Fibroblast of lung (primary cell): Measurements from ENCODE around the gene OTOS.

ENCODE experiments used
- EZH2 ChIP-seq: IDR thresholded peaks from 2 replicates; pipeline ENCODE4 v1.5.1; 2012; ENCODE audit warnings: low read length, control low read depth, mild to moderate bottlenecking; ENCODE audit errors: missing control alignments
- TF ChIP-seq, protein P1 (sequence below), 2 donors: IDR thresholded peaks in 1 of 2; conservative IDR thresholded peaks in 1 of 2; 1 replicate in 1 of 2; 2 replicates in 1 of 2; pipeline ENCODE4 v1.5.1; 2011 to 2012; ENCODE audit warnings: low read length in 2 of 2, control low read depth in 1 of 2, inconsistent platforms in 1 of 2, low read depth in 1 of 2, mild to moderate bottlenecking in 1 of 2

DNA sequence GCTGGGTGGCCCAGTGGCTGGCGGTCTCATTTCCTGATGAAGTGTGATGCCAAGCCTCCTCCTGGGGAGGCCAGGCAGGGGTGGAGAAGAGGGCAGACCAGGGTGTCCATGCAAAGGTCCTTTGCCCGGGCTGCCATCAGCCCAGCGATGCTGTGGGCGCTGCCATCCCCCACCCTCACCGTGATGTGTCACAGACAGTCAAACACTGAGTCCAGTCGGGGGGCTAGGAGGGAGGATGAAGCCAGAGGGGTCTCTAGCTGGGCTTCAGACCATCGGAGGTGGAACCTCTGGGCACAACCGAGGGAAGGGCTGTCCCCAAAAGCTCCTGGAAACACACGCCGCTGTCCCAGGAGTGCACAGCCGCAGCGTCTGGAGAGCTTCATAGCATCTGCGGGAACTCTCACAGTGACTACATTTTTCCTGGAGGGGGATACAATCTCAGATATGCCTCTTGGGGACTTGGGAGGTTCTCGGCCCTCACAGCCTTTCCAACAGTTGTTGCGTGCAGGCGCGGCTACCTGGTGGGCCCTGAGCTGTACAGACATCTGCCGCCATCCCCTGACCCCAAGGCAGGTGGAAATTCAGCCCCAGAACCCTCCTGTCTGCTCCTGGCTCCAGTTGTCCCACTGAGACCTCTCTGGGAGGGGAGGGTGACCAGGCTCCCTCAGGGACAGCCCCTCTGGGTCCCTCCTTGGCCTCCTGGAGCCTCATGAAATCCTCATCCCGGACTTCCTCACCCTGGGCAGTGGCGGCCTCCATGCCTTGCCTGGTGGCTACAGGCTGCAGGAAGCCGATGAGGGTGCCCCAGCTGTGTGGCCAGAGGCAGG lies 26.5 kb upstream of the OTOS start:
- TF ChIP-seq EZH2: no peak
- TF ChIP-seq, protein P1, sequence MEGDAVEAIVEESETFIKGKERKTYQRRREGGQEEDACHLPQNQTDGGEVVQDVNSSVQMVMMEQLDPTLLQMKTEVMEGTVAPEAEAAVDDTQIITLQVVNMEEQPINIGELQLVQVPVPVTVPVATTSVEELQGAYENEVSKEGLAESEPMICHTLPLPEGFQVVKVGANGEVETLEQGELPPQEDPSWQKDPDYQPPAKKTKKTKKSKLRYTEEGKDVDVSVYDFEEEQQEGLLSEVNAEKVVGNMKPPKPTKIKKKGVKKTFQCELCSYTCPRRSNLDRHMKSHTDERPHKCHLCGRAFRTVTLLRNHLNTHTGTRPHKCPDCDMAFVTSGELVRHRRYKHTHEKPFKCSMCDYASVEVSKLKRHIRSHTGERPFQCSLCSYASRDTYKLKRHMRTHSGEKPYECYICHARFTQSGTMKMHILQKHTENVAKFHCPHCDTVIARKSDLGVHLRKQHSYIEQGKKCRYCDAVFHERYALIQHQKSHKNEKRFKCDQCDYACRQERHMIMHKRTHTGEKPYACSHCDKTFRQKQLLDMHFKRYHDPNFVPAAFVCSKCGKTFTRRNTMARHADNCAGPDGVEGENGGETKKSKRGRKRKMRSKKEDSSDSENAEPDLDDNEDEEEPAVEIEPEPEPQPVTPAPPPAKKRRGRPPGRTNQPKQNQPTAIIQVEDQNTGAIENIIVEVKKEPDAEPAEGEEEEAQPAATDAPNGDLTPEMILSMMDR (conservative IDR thresholded peaks at IDR 0.05 in 1 of 2, IDR thresholded peaks at IDR 0.05 in 1 of 2; ENCODE audit: low read depth in 1 of 2, low read length in 2 of 2): no peak
